CD4-positive, alpha-beta memory T cell (primary cell): ENCODE data around the gene TNS1. TPM values are rescaled to one million over a fixed set of nuclear protein-coding genes. Genes with fewer than 3 reads are reported as not detected.

Experiments
- CTCF ChIA-PET: fragments of 350-600 bp; sonication (Branson Sonifier 250); formaldehyde crosslinking; loops from one replicate; lab custom pipeline; 2021; ENCODE audit warnings: inconsistent platforms; ENCODE audit not compliant: partially characterized antibody; lab: Charles Lee
- POLR2A ChIA-PET: fragments of 350-600 bp; sonication (Branson Sonifier 250); formaldehyde crosslinking; loops from one replicate; lab custom pipeline; 2021; ENCODE audit not compliant: partially characterized antibody; lab: Charles Lee
- DNase-seq, 5 donors: peaks; one replicate each; pipeline versions ENCODE4 v3.0.0 to v3.0.0-alpha.2; 2020 to 2022; ENCODE audit warnings: mixed read lengths in 1 of 5
- H3K27ac ChIP-seq: one replicate; pipeline ENCODE4 v1.7.0; 2013; ENCODE audit warnings: low read depth, low read length
- H3K27me3 ChIP-seq: 2 replicates; pipeline ENCODE4 v1.7.0; 2013; ENCODE audit warnings: mild to moderate bottlenecking, low read length, moderate library complexity; ENCODE audit not compliant: insufficient read depth
- H3K36me3 ChIP-seq: 2 replicates; pipeline ENCODE4 v1.7.0; 2013; ENCODE audit warnings: mild to moderate bottlenecking, low read length, moderate library complexity; ENCODE audit not compliant: insufficient read depth
- H3K4me1 ChIP-seq: 2 replicates; pipeline ENCODE4 v1.7.0; 2013; ENCODE audit warnings: mild to moderate bottlenecking, low read length, moderate library complexity; ENCODE audit not compliant: insufficient read depth
- H3K4me3 ChIP-seq, 2 donors: one replicate each; pipeline ENCODE4 v1.7.0; 2013; ENCODE audit warnings: low read length in 2 of 2, mild to moderate bottlenecking in 1 of 2
- H3K9me3 ChIP-seq, 2 donors: one replicate each; pipeline ENCODE4 v1.7.0; 2013; ENCODE audit warnings: low read length in 2 of 2, control low read depth in 1 of 2; ENCODE audit not compliant: control insufficient read depth in 1 of 2
- H3K27ac Mint-ChIP-seq, 7 donors: one replicate each; pipeline ENCODE4 v1.8.0; 2020 to 2021; ENCODE audit warnings: mixed read lengths in 7 of 7, mild to moderate bottlenecking in 6 of 7, inconsistent platforms in 3 of 7, moderate library complexity in 3 of 7
- H3K27me3 Mint-ChIP-seq, 2 donors: one replicate each; pipeline ENCODE4 v1.8.0; 2020 to 2021; ENCODE audit warnings: mixed read lengths in 2 of 2
- H3K36me3 Mint-ChIP-seq, 2 donors: one replicate each; pipeline ENCODE4 v1.8.0; 2020 to 2021; ENCODE audit warnings: mixed read lengths in 2 of 2, inconsistent platforms in 1 of 2, mild to moderate bottlenecking in 1 of 2
- H3K4me1 Mint-ChIP-seq, 4 donors: one replicate each; pipeline ENCODE4 v1.8.0; 2020 to 2021; ENCODE audit warnings: mixed read lengths in 4 of 4, mild to moderate bottlenecking in 1 of 4
- H3K4me3 Mint-ChIP-seq, 8 donors: one replicate each; pipeline ENCODE4 v1.8.0; 2020 to 2021; ENCODE audit warnings: mixed read lengths in 8 of 8, mild to moderate bottlenecking in 7 of 8, moderate library complexity in 6 of 8, inconsistent platforms in 3 of 8
- H3K9me3 Mint-ChIP-seq, 8 donors: one replicate each; pipeline ENCODE4 v1.8.0; 2020 to 2021; ENCODE audit warnings: mixed read lengths in 8 of 8, mild to moderate bottlenecking in 5 of 8, inconsistent platforms in 3 of 8, moderate library complexity in 1 of 8
- intact Hi-C: fragments of 100-400 bp; cut with micrococcal nuclease; formaldehyde crosslinking; loops from one replicate; pipeline ENCODE4 v1.15.1; 2023
- polyA plus RNA-seq, 2 donors: library from polyadenylated mRNA; unstranded; fragments of 300-500 nt; fragmentation: Illumina TruSeq; gene quantifications; one replicate each; pipeline ENCODE4 v1.2.3, GENCODE V29; 2021
- total RNA-seq, 2 experiments: library from RNA; stranded (reverse); gene quantifications; one replicate each; pipeline ENCODE4 v1.2.3, GENCODE V29; 2021

Gene TNS1
- total and polyA plus RNA-seq, 4 experiments from 2014 or later: 0.78 to 1.2 TPM; not detected in 2

DNA sequence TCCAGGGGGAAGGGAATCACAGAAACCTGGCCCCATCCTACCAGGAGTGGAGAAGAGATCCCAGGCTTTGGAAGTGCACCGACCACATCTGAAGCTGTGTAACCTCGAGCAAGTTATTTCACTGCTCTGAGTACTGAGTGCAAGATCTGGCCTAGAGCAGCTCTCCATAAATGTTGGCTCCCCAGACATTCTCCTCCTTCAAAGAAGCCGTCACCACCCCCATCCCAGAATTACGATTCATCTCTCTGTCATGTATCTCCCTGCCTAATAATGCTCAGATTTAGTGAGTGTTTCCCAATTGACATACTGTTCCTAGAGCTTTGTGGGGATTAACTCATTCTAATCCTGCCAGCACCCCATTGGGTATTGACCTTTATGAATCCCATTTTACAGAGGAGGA is 51.7 kb downstream of the TNS1 start:
- H3K9me3 ChIP-seq: no peaks in the 10 kb centered on the region
- peaks cover 7 to 14% of the 10 kb centered on the region in 2 donors for H3K27me3 Mint-ChIP-seq
- ChIA-PET CTCF (no interaction called here), POLR2A (no interaction called here)
- H3K4me1 Mint-ChIP-seq: no peaks in the 10 kb centered on the region
- peaks cover 0 to 2% (median 0%) of the 10 kb centered on the region in 8 donors for H3K9me3 Mint-ChIP-seq
- H3K27ac ChIP-seq: no peak overlapping the region
- DNase-seq: no peak
- intact Hi-C loops: no loop called here
- no peak overlapping the region for H3K4me3 Mint-ChIP-seq
- no peak overlapping the region for H3K27ac Mint-ChIP-seq
- H3K27me3 ChIP-seq: no peaks in the 10 kb centered on the region
- H3K4me3 ChIP-seq: no peak overlapping the region
- no peaks in the 10 kb centered on the region for H3K36me3 Mint-ChIP-seq
- H3K4me1 ChIP-seq: no peaks in the 10 kb centered on the region
- no peaks in the 10 kb centered on the region for H3K36me3 ChIP-seq

DNA sequence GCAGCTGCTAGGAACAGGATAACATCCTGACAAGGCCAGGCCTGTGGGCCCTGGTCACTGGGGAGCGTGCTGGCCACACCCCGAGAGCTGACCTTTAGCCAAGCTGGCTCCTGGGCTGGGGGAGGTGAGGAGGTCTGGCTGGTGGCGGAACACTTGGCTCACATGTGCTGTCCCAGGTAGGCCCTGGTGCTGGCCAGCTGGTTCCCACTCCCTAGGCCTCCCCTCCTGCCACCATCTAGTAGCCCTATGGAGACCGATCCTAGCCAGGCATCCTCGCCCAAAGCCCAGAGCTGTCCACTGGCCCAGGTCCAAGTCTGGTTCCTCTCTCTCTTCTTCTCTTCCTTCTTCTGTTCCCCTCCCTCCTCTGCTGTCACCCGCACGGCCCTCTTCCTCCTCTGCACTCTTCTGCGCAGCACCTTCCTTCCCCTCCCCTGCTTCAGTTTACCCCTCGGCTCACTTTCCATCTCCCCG is 52.4 kb downstream of the TNS1 start:
- Histone ChIP-seq H3K9me3 (no peaks in the 10 kb centered on the region), H3K4me3 (no peak overlapping the region), H3K27ac (no peak overlapping the region), H3K36me3 (no peaks in the 10 kb centered on the region), H3K27me3 (no peaks in the 10 kb centered on the region), H3K4me1 (no peaks in the 10 kb centered on the region)
- POLR2A ChIA-PET: no interaction called here
- CTCF ChIA-PET: no interaction called here
- H3K4me1 Mint-ChIP-seq: no peaks in the 10 kb centered on the region
- no peak overlapping the region for H3K4me3 Mint-ChIP-seq
- no peaks in the 10 kb centered on the region for H3K36me3 Mint-ChIP-seq
- intact Hi-C loops: no loop called here
- H3K27ac Mint-ChIP-seq: no peak overlapping the region
- peaks cover 0 to 2% (median 0%) of the 10 kb centered on the region in 8 donors for H3K9me3 Mint-ChIP-seq
- peaks cover 8 to 13% of the 10 kb centered on the region in 2 donors for H3K27me3 Mint-ChIP-seq
- DNase-seq: no peak

DNA sequence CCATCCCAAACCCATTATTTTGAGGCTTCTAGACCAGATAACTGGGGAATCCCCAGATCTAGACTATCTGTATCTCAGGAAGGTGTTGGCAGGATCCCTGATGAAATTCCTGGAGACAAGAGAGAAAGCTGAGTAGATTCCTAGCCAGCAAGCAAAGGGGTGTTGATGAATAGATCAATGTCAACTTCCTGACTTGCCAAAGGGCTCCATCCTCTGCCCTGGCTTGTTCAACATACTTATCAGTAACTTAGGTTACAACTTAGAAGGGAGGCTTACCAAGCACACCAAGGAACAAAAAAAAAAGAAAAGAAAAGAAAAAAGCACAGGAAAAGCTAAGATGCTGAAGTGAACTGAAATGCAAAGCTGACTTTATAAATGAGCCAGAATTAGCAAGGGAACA is 53.3 kb downstream of the TNS1 start:
- H3K36me3 ChIP-seq: no peaks in the 10 kb centered on the region
- ChIA-PET CTCF (no interaction called here), POLR2A (no interaction called here)
- intact Hi-C loops: no loop called here
- no peak overlapping the region for H3K4me3 ChIP-seq
- H3K4me1 Mint-ChIP-seq: no peaks in the 10 kb centered on the region
- H3K27ac ChIP-seq: no peak overlapping the region
- H3K36me3 Mint-ChIP-seq: no peaks in the 10 kb centered on the region
- H3K4me1 ChIP-seq: no peaks in the 10 kb centered on the region
- peaks cover 0 to 2% (median 0%) of the 10 kb centered on the region in 8 donors for H3K9me3 Mint-ChIP-seq
- H3K9me3 ChIP-seq: no peaks in the 10 kb centered on the region
- DNase-seq: no peak
- no peak overlapping the region for H3K4me3 Mint-ChIP-seq
- no peak overlapping the region for H3K27ac Mint-ChIP-seq
- no peaks in the 10 kb centered on the region for H3K27me3 ChIP-seq
- H3K27me3 Mint-ChIP-seq: peaks cover 3 to 11% of the 10 kb centered on the region in 2 donors

DNA sequence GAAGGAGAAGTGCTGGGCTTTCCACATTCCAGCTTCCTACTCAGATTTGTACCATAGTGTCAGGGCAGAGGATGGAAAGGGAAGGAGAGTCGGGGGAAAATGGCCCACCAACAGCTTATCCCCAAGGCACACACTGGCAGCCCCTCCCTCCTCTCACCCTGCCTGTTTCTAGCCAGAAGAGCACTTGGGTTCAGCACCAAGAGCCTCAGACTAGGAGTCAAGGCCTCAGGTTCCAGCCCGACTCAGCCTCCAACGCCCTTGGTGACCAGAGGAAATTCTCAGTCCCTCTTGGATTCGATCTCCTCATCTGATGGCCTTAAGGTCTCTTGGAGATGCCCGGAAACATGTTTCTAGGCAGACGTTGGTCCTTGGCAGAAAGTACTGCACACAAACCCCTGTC is 53.9 kb downstream of the TNS1 start:
- Mint-ChIP-seq H3K4me1 (no peaks in the 10 kb centered on the region), H3K27me3 (peaks cover 3 to 11% of the 10 kb centered on the region in 2 donors), H3K36me3 (no peaks in the 10 kb centered on the region), H3K27ac (no peak overlapping the region), H3K4me3 (no peak overlapping the region), H3K9me3 (peaks cover 0 to 2% (median 0%) of the 10 kb centered on the region in 8 donors)
- POLR2A ChIA-PET: no interaction called here
- Histone ChIP-seq H3K4me1 (no peaks in the 10 kb centered on the region), H3K36me3 (no peaks in the 10 kb centered on the region), H3K9me3 (no peaks in the 10 kb centered on the region), H3K27ac (no peak overlapping the region), H3K27me3 (no peaks in the 10 kb centered on the region), H3K4me3 (no peak overlapping the region)
- CTCF ChIA-PET: no interaction called here
- no peak for DNase-seq
- intact Hi-C loops: no loop called here

DNA sequence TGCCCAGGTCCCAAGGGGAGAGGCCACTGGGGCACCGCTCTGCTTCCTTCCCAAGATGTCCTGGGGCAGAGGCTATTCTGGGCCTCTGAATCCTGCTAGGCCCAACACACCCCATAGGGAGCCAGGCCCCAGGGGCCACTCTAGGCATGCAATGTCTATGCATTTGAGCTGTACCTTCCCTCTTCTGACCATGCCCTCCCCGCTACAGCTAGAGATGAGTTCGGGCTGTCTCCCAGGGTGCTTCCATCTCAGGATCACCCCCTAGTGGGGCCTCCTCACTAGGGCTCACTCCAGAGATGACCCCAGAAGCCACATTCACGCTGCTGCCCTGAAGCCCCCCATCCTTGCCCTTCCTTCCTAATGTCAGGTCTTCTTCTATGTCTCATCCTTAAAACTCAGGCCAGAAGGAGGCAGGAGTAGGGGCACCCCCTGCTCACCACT is 54.4 kb downstream of the TNS1 start:
- Mint-ChIP-seq H3K27me3 (peaks cover 7 to 15% of the 10 kb centered on the region in 2 donors), H3K27ac (no peak overlapping the region), H3K36me3 (no peaks in the 10 kb centered on the region), H3K9me3 (peaks cover 0 to 2% (median 0%) of the 10 kb centered on the region in 8 donors), H3K4me1 (no peaks in the 10 kb centered on the region), H3K4me3 (no peak overlapping the region)
- H3K36me3 ChIP-seq: no peaks in the 10 kb centered on the region
- no peak overlapping the region for H3K27ac ChIP-seq
- H3K4me3 ChIP-seq: no peak overlapping the region
- H3K4me1 ChIP-seq: no peaks in the 10 kb centered on the region
- no peaks in the 10 kb centered on the region for H3K27me3 ChIP-seq
- intact Hi-C loops: no loop called here
- H3K9me3 ChIP-seq: no peaks in the 10 kb centered on the region
- POLR2A ChIA-PET: no interaction called here
- CTCF ChIA-PET: no interaction called here
- no peak for DNase-seq

DNA sequence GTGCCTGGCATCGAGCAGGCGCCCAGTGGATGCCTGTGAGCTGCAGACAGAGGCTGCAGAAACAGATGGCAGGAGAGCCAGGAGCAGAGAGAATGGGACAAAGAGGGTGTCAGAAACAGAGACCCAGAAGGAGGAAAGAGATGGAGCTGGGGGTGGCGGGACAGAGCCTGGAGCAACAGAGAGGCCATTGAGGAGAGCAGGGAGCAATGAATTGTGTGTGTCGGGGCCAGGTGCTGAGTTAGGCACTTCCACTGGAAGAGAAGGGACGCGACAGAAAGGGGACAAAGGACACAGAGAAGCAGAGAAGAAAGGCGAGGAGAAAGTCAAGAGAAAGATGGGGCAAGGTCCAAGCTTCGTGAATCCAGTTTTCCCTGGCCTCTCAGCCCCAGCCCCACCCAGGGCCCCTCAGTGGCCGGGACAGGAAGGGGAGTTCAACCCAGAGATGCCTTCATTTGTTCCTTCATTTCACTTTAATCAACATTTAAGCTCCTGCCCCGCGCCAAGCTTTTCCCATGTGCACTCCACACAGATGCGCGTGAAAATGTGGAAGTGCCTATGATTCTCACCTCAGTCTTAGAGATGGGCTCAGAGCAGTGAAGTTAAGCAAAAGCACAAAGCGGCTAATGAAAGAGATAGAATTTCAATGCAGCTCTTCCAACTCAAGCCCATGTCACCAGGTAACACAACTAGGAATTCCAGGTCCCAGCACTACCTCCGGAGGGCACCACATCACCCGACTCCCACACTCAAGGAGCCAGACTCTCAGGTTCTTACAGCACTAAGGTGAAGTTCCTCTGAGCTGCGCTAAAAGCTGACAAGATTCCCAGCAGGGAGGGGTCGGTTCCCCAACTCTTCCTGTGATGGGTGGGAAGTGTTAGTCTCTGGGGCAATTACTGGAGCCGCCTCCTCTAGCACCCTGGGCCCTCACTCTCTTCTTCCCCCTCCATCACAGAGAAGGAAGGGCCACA is 55.1 kb downstream of the TNS1 start:
- DNase-seq: no peak
- H3K4me1 ChIP-seq: no peaks in the 10 kb centered on the region
- H3K9me3 Mint-ChIP-seq: peaks cover 0 to 2% (median 0%) of the 10 kb centered on the region in 8 donors
- no peaks in the 10 kb centered on the region for H3K36me3 ChIP-seq
- no peak overlapping the region for H3K4me3 ChIP-seq
- POLR2A ChIA-PET: no interaction called here
- no peak overlapping the region for H3K4me3 Mint-ChIP-seq
- no peak overlapping the region for H3K27ac ChIP-seq
- H3K27me3 ChIP-seq: no peaks in the 10 kb centered on the region
- no peaks in the 10 kb centered on the region for H3K4me1 Mint-ChIP-seq
- H3K27me3 Mint-ChIP-seq: peaks cover 8 to 17% of the 10 kb centered on the region in 2 donors
- H3K27ac Mint-ChIP-seq: no peak overlapping the region
- no peaks in the 10 kb centered on the region for H3K36me3 Mint-ChIP-seq
- intact Hi-C loops: no loop called here
- H3K9me3 ChIP-seq: no peaks in the 10 kb centered on the region
- CTCF ChIA-PET: no interaction called here

DNA sequence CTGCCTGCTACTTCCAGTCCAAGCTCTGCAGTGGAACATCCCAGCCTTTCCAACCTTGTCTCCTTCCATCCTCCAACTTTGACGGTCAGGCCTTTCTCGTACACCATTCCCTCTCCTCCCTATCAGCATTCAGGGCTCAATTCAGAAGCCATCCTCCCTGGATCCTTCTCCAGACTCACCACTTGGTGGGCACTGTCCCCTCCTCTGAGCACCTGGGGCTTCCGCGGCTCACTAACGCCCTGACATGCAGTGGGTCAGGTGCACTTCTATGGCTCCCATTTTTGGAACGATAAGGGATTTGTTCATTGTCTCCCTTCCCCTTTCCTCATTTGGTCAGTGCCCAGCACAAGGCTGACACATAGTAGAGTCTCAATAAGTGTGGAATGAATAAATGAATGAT is 56.7 kb downstream of the TNS1 start:
- no peaks in the 10 kb centered on the region for H3K27me3 ChIP-seq

More for the DNA sequence above, 56.7 kb downstream of the TNS1 start:
- Mint-ChIP-seq H3K4me3 (no peak overlapping the region), H3K9me3 (no peaks in the 10 kb centered on the region), H3K27me3 (peaks cover 14 to 23% of the 10 kb centered on the region in 2 donors), H3K4me1 (no peaks in the 10 kb centered on the region), H3K36me3 (no peaks in the 10 kb centered on the region), H3K27ac (no peak overlapping the region)
- CTCF ChIA-PET: no interaction called here
- Histone ChIP-seq H3K9me3 (no peaks in the 10 kb centered on the region), H3K27ac (no peak overlapping the region), H3K4me3 (no peak overlapping the region), H3K36me3 (no peaks in the 10 kb centered on the region), H3K4me1 (no peaks in the 10 kb centered on the region)
- POLR2A ChIA-PET: no interaction called here
- DNase-seq: no peak
- intact Hi-C loops: no loop called here
